B cell (primary cell): Measurements from ENCODE around the gene FST. TPM values are rescaled to one million over a fixed set of nuclear protein-coding genes. Genes with fewer than 3 reads are reported as not detected.

Source experiments
- ATAC-seq: fragments of 200-7000 bp; cut with Tn5 transposase; one replicate; pipeline ENCODE4 v1.10.0; 2021; ENCODE audit warnings: low read depth, mild to moderate bottlenecking, moderate number of reproducible peaks, moderate library complexity
- CTCF ChIA-PET: fragments of 350-600 bp; sonication (Branson Sonifier 250); formaldehyde crosslinking; loops from one replicate; lab custom pipeline; 2021; ENCODE audit warnings: antibody characterized with exemption, inconsistent platforms; lab: Charles Lee
- POLR2A ChIA-PET: fragments of 350-600 bp; sonication (Branson Sonifier 250); formaldehyde crosslinking; loops from one replicate; lab custom pipeline; 2021; ENCODE audit warnings: antibody characterized with exemption; lab: Charles Lee
- DNase-seq: peaks from one replicate; pipeline ENCODE4 v3.0.0; 2013
- H2AFZ ChIP-seq: 2 replicates; pipeline ENCODE4 v1.6.1; 2012; ENCODE audit warnings: mild to moderate bottlenecking, low read depth, low read length; ENCODE audit not compliant: insufficient read depth, poor library complexity, severe bottlenecking
- H3K27ac ChIP-seq, 2 donors: 1 replicate in 1 of 2; 2 replicates in 1 of 2; pipeline ENCODE4 v1.5.1; 2012 to 2013; ENCODE audit warnings: low read length in 2 of 2, mild to moderate bottlenecking in 2 of 2, moderate library complexity in 1 of 2
- H3K27me3 ChIP-seq, 4 experiments: fragments of 200-600 bp in 1 of 4; sonication (generic) in 1 of 4; replicated peaks in 1 of 4; 1 replicate in 2 of 4; 2 replicates in 2 of 4; pipeline versions ENCODE4 v1.6.1 to v1.7.0; 2013 to 2016; ENCODE audit warnings: low read length in 3 of 4, mild to moderate bottlenecking in 2 of 4, mixed read lengths in 1 of 4, moderate library complexity in 1 of 4; ENCODE audit not compliant: insufficient read depth in 4 of 4, control insufficient read depth in 3 of 4; ENCODE audit errors: control extremely low read depth in 1 of 4
- H3K36me3 ChIP-seq, 2 experiments: replicated peaks in 1 of 2; 1 replicate in 1 of 2; 2 replicates in 1 of 2; pipeline versions ENCODE4 v1.6.1 to v1.7.1; 2013; ENCODE audit warnings: low read length in 1 of 2; ENCODE audit not compliant: insufficient read depth in 2 of 2, control insufficient read depth in 1 of 2; ENCODE audit errors: control extremely low read depth in 1 of 2, extremely low read depth in 1 of 2
- H3K4me1 ChIP-seq, 2 donors: fragments of 200-600 bp in 1 of 2; sonication (generic) in 1 of 2; 1 replicate in 1 of 2; 2 replicates in 1 of 2; pipeline versions ENCODE4 v1.5.1 to v1.6.1; 2013 to 2017; ENCODE audit warnings: low read length in 2 of 2; ENCODE audit not compliant: control insufficient read depth in 2 of 2, insufficient read depth in 2 of 2
- H3K4me2 ChIP-seq: replicated peaks from 2 replicates; pipeline ENCODE3; 2012; ENCODE audit warnings: mild to moderate bottlenecking, low read depth, low read length; ENCODE audit not compliant: poor library complexity, severe bottlenecking
- H3K4me3 ChIP-seq, 5 experiments: fragments of 200-600 bp in 1 of 5; sonication (generic) in 1 of 5; 1 replicate in 3 of 5; 2 replicates in 2 of 5; pipeline versions ENCODE4 v1.5.1 to v1.7.0; 2011 to 2016; ENCODE audit warnings: low read length in 4 of 5, mild to moderate bottlenecking in 4 of 5, low read depth in 2 of 5, control low read depth in 1 of 5, moderate library complexity in 1 of 5; ENCODE audit not compliant: insufficient read depth in 1 of 5; ENCODE audit errors: control extremely low read depth in 1 of 5, extremely low read depth in 1 of 5
- H3K79me2 ChIP-seq: fragments of 200-600 bp; sonication (generic); one replicate; pipeline ENCODE4 v1.6.0; 2016; ENCODE audit warnings: low read length; ENCODE audit not compliant: control insufficient read depth, insufficient read depth
- H3K9ac ChIP-seq: fragments of 200-600 bp; sonication (generic); 2 replicates; pipeline ENCODE4 v1.6.1; 2017; ENCODE audit warnings: mild to moderate bottlenecking, low read length, moderate library complexity
- H3K9me3 ChIP-seq, 3 donors: one replicate each; pipeline versions ENCODE4 v1.6.1 to v1.7.1; 2013; ENCODE audit warnings: low read length in 2 of 3; ENCODE audit not compliant: control insufficient read depth in 2 of 3, insufficient read depth in 1 of 3; ENCODE audit errors: control extremely low read depth in 1 of 3
- H4K20me1 ChIP-seq: 2 replicates; pipeline ENCODE4 v1.6.0; 2012; ENCODE audit warnings: mild to moderate bottlenecking, low read length; ENCODE audit not compliant: insufficient read depth, control insufficient read depth, poor library complexity, severe bottlenecking
- H3K27ac Mint-ChIP-seq: one replicate; pipeline ENCODE4 v1.8.0; 2021; ENCODE audit warnings: mixed read lengths
- H3K27me3 Mint-ChIP-seq: one replicate; pipeline ENCODE4 v1.8.0; 2021; ENCODE audit warnings: mixed read lengths
- H3K4me1 Mint-ChIP-seq: one replicate; pipeline ENCODE4 v1.8.0; 2021; ENCODE audit warnings: mixed read lengths
- H3K4me3 Mint-ChIP-seq: one replicate; pipeline ENCODE4 v1.8.0; 2021; ENCODE audit warnings: mixed read lengths
- H3K9me3 Mint-ChIP-seq: one replicate; pipeline ENCODE4 v1.8.0; 2022; ENCODE audit warnings: mixed read lengths; ENCODE audit not compliant: insufficient read depth
- CTCF ChIP-seq: fragments of 200-600 bp; IDR thresholded peaks from one replicate; pipeline ENCODE4 v1.8.0; 2022; ENCODE audit warnings: antibody characterized with exemption, mild to moderate bottlenecking
- EZH2 ChIP-seq: IDR thresholded peaks from 2 replicates; pipeline ENCODE4 v1.6.1; 2012; ENCODE audit warnings: borderline replicate concordance, low read depth, mild to moderate bottlenecking, moderate library complexity, low read length; ENCODE audit not compliant: insufficient read depth, poor library complexity, severe bottlenecking
- WGBS: methylation state at CpG from one replicate; pipeline ENCODE4 v1.1.5; 2013; ENCODE audit warnings: missing lambda C conversion rate; ENCODE audit not compliant: insufficient coverage; 5-methylcytosine and 5-hydroxymethylcytosine counted together
- intact Hi-C: fragments of 100-400 bp; cut with micrococcal nuclease; formaldehyde crosslinking; loops from one replicate; pipeline ENCODE4 v1.10.0; 2022
- polyA plus RNA-seq: library from polyadenylated mRNA; depleted of rRNA; stranded (reverse); fragments of >200 nt; gene quantifications from 2 replicates; pipeline ENCODE4 v1.2.3, GENCODE V29; 2012
- total RNA-seq, 2 donors: library from RNA; stranded (reverse); fragments of 120-200 nt in 1 of 2; gene quantifications; 1 replicate in 1 of 2; 2 replicates in 1 of 2; pipeline versions ENCODE4 v1.2.3 to v1.2.4, GENCODE V29; 2013 to 2022

FST gene
- total and polyA plus RNA-seq, 2 donors (not counting 1 experiment from before 2014, with no cell fraction given) = not detected

DNA sequence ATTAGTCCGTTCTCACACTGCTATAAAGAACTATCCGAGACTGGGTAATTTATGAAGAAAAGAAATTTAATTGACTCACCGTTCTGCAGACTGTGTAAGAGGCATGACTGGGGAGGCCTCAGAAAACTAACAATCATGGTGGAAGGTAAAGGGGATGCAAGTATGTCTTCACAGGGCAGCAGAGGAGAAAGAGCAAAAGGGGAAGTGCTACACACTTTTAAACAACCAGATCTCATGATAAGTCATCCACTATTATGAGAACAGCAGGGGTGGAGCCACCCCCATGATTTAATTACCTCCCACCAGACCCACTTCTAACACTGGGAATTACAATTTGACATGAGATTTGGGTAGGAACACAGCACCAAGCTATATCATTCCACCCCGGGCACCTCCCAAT, 26.6 kb downstream of the FST start:
- intact Hi-C loops = no loop called here
- POLR2A ChIA-PET = no interaction called here
- CTCF ChIA-PET = no interaction called here

GRCh38 chr5:53508125-53508524, 27.7 kb downstream of the FST start:
- POLR2A ChIA-PET = no interaction called here
- CTCF ChIA-PET = interaction anchor here (0.7 kb wide), 1 partner anchor 293 kb away, joined by 6 read pairs; no protein-coding TSS in a partner anchor
- no peak overlapping the region for H3K27ac Mint-ChIP-seq
- H2AFZ ChIP-seq = no peak overlapping the region
- H3K79me2 ChIP-seq = no peaks in the 10 kb centered on the region
- no peaks in the 10 kb centered on the region for H3K36me3 ChIP-seq
- ATAC-seq = no peak
- no peaks in the 10 kb centered on the region for H3K4me1 Mint-ChIP-seq
- no peak overlapping the region for H3K4me3 ChIP-seq
- no peaks in the 10 kb centered on the region for H3K27me3 ChIP-seq
- H3K4me2 ChIP-seq = no peak overlapping the region
- no peaks in the 10 kb centered on the region for H4K20me1 ChIP-seq
- H3K27me3 Mint-ChIP-seq = peaks cover 12% of the 10 kb centered on the region
- H3K9me3 Mint-ChIP-seq = peaks cover 17% of the 10 kb centered on the region
- H3K9ac ChIP-seq = no peak overlapping the region
- no peak overlapping the region for H3K27ac ChIP-seq
- no peak for TF ChIP-seq CTCF
- no peak for TF ChIP-seq EZH2
- 89% methylated on average over 1 of the region's 3 CpGs for WGBS
- no peaks in the 10 kb centered on the region for H3K4me1 ChIP-seq
- no peak for DNase-seq
- peaks cover 0 to 19% (median 7%) of the 10 kb centered on the region in 3 donors for H3K9me3 ChIP-seq
- H3K4me3 Mint-ChIP-seq = no peak overlapping the region
- intact Hi-C loops = no loop called here

More for the DNA sequence above, 26.6 kb downstream of the FST start:
- Mint-ChIP-seq H3K27me3 (peaks cover 16% of the 10 kb centered on the region), H3K4me3 (no peak overlapping the region), H3K9me3 (peaks cover 17% of the 10 kb centered on the region), H3K4me1 (no peaks in the 10 kb centered on the region), H3K27ac (no peak overlapping the region)
- ATAC-seq (no peak), DNase-seq (no peak)
- Histone ChIP-seq H3K36me3 (no peaks in the 10 kb centered on the region), H4K20me1 (no peaks in the 10 kb centered on the region), H2AFZ (no peak overlapping the region), H3K4me3 (no peak overlapping the region), H3K4me1 (no peaks in the 10 kb centered on the region), H3K27ac (no peak overlapping the region), H3K9ac (no peak overlapping the region), H3K4me2 (no peak overlapping the region), H3K27me3 (peaks cover 0 to 5% (median 0%) of the 10 kb centered on the region in 4 experiments), H3K79me2 (no peaks in the 10 kb centered on the region), H3K9me3 (peaks cover 0 to 12% (median 3%) of the 10 kb centered on the region in 3 donors)
- TF ChIP-seq EZH2 (no peak), CTCF (no peak)
- WGBS = no CpG with 5 or more reads among the region's 4 CpGs
